ENCODE results near the gene WDFY3. TPM values are rescaled to one million over a fixed set of nuclear protein-coding genes. Genes with fewer than 3 reads are reported as not detected.

The WDFY3 gene
- total and polyA plus RNA-seq, 9 donors, result 13.2 to 90.0 (median 77.4) TPM

GRCh38 chr4:84780719-84781118 is 185.8 kb downstream of the WDFY3 start:
- no peak overlapping the region for H3K27ac ChIP-seq
- no peak overlapping the region for H3K4me3 ChIP-seq
- no peaks in the 10 kb centered on the region for H3K4me1 ChIP-seq (ENCODE audit: insufficient read depth)
- intact Hi-C loops (cut with DNase I), result no loop called here
- 96 to 100% (median 98%) methylated on average over 3 of the region's 3 CpGs for WGBS, 3 donors
- no peak for DNase-seq
- TF ChIP-seq CTCF (IDR thresholded peaks at IDR 0.05) (no peak), POLR2A (IDR thresholded peaks at IDR 0.05) (no peak), EP300 (IDR thresholded peaks at IDR 0.05) (no peak)
- no peaks in the 10 kb centered on the region for H3K36me3 ChIP-seq
- H3K27me3 ChIP-seq, result no peaks in the 10 kb centered on the region
- no peaks in the 10 kb centered on the region for H3K9me3 ChIP-seq

GRCh38 chr4:84778041-84778440 is 188.4 kb downstream of the WDFY3 start:
- Histone ChIP-seq H3K4me1 (ENCODE audit: insufficient read depth) (no peaks in the 10 kb centered on the region), H3K9me3 (no peaks in the 10 kb centered on the region), H3K4me3 (no peak overlapping the region), H3K36me3 (no peaks in the 10 kb centered on the region), H3K27me3 (no peaks in the 10 kb centered on the region), H3K27ac (no peak overlapping the region)
- no peak for TF ChIP-seq EP300 (IDR thresholded peaks at IDR 0.05)
- TF ChIP-seq POLR2A (IDR thresholded peaks at IDR 0.05), result no peak
- TF ChIP-seq CTCF (IDR thresholded peaks at IDR 0.05), result no peak
- intact Hi-C loops (cut with DNase I), result no loop called here
- DNase-seq, result no peak

- TF ChIP-seq POLR2A (IDR thresholded peaks at IDR 0.05) (no peak), CTCF (IDR thresholded peaks at IDR 0.05) (no peak), EP300 (IDR thresholded peaks at IDR 0.05) (no peak)
- no peak for DNase-seq
- no peak overlapping the region for H3K27ac ChIP-seq
- H3K36me3 ChIP-seq, result no peaks in the 10 kb centered on the region
- no peak overlapping the region for H3K4me3 ChIP-seq
- intact Hi-C loops (cut with DNase I), result no loop called here
- no peaks in the 10 kb centered on the region for H3K4me1 ChIP-seq (ENCODE audit: insufficient read depth)
- 91 to 97% (median 92%) methylated on average over 3 of the region's 3 CpGs for WGBS, 3 donors
- no peaks in the 10 kb centered on the region for H3K27me3 ChIP-seq
- no peaks in the 10 kb centered on the region for H3K9me3 ChIP-seq
These were observed 199.3 kb downstream of the WDFY3 start for GRCh38 chr4:84767168-84767567.

- no peaks in the 10 kb centered on the region for H3K36me3 ChIP-seq
- no peak overlapping the region for H3K4me3 ChIP-seq
- DNase-seq, result no peak
- no peaks in the 10 kb centered on the region for H3K9me3 ChIP-seq
- TF ChIP-seq CTCF (IDR thresholded peaks at IDR 0.05) (no peak), POLR2A (IDR thresholded peaks at IDR 0.05) (no peak), EP300 (IDR thresholded peaks at IDR 0.05) (no peak)
- H3K4me1 ChIP-seq (ENCODE audit: insufficient read depth), result no peaks in the 10 kb centered on the region
- 62 to 68% (median 67%) methylated on average over 7 of the region's 7 CpGs for WGBS, 3 donors
- no peaks in the 10 kb centered on the region for H3K27me3 ChIP-seq
- intact Hi-C loops (cut with DNase I), result loop anchor here in 2 of 4 donors (5.0 kb wide), 1 partner anchor 219 kb away; no protein-coding TSS in a partner anchor
- no peak overlapping the region for H3K27ac ChIP-seq
These were observed 213.0 kb downstream of the WDFY3 start for GRCh38 chr4:84753321-84753972.
